Mesenchymal stem cell (in vitro differentiated cells and primary cell): ENCODE results near the gene PLPPR4.

ENCODE experiments used
- DNase-seq: peaks from one replicate; pipeline ENCODE4 v3.0.0-alpha.2; 2013
- H2AFZ ChIP-seq: one replicate; pipeline ENCODE4 v1.6.1; 2013; ENCODE audit warnings: low read depth, mild to moderate bottlenecking, control low read depth, inconsistent platforms, low read length, moderate library complexity
- H2AK5ac ChIP-seq: 2 replicates; pipeline ENCODE4 v1.6.1; 2013; ENCODE audit warnings: low read length, moderate library complexity, mild to moderate bottlenecking, inconsistent platforms; ENCODE audit not compliant: severe bottlenecking
- H2BK120ac ChIP-seq: one replicate; pipeline ENCODE4 v1.6.1; 2013; ENCODE audit warnings: low read depth, mild to moderate bottlenecking, inconsistent platforms, low read length, moderate library complexity
- H2BK12ac ChIP-seq, 2 experiments: one replicate each; pipeline ENCODE4 v1.6.1; 2013; ENCODE audit warnings: inconsistent platforms in 2 of 2, low read length in 2 of 2, mild to moderate bottlenecking in 2 of 2, moderate library complexity in 2 of 2, control low read depth in 1 of 2
- H2BK15ac ChIP-seq: one replicate; pipeline ENCODE4 v1.6.1; 2013; ENCODE audit warnings: mild to moderate bottlenecking, low read depth, inconsistent platforms; ENCODE audit not compliant: poor library complexity, severe bottlenecking
- H2BK5ac ChIP-seq: 2 replicates; pipeline ENCODE4 v1.6.1; 2013; ENCODE audit warnings: low read depth, mild to moderate bottlenecking, low read length, control low read depth, inconsistent platforms; ENCODE audit not compliant: poor library complexity, severe bottlenecking
- H3K14ac ChIP-seq, 2 experiments: one replicate each; pipeline ENCODE4 v1.6.1; 2013; ENCODE audit warnings: inconsistent platforms in 2 of 2, low read length in 2 of 2, control low read depth in 1 of 2, mild to moderate bottlenecking in 1 of 2, moderate library complexity in 1 of 2
- H3K18ac ChIP-seq, 2 experiments: one replicate each; pipeline ENCODE4 v1.6.1; 2013; ENCODE audit warnings: inconsistent platforms in 2 of 2, low read length in 2 of 2, control low read depth in 1 of 2, low read depth in 1 of 2, mild to moderate bottlenecking in 1 of 2
- H3K23ac ChIP-seq, 2 experiments: one replicate each; pipeline ENCODE4 v1.6.1; 2013; ENCODE audit warnings: inconsistent platforms in 2 of 2, low read length in 2 of 2, mild to moderate bottlenecking in 2 of 2, moderate library complexity in 2 of 2, control low read depth in 1 of 2
- H3K27ac ChIP-seq: 2 replicates; pipeline ENCODE4 v1.5.1; 2013; ENCODE audit warnings: mild to moderate bottlenecking, moderate library complexity, low read length, control low read depth, inconsistent platforms; ENCODE audit not compliant: poor library complexity, severe bottlenecking
- H3K27me3 ChIP-seq, 2 experiments: 2 replicates each; pipeline versions ENCODE4 v1.6.1 to v1.7.0; 2013; ENCODE audit warnings: low read length in 2 of 2, mild to moderate bottlenecking in 2 of 2, moderate library complexity in 2 of 2, control low read depth in 1 of 2, inconsistent platforms in 1 of 2; ENCODE audit not compliant: control insufficient read depth in 1 of 2, insufficient read depth in 1 of 2
- H3K36me3 ChIP-seq, 2 experiments: 2 replicates each; pipeline versions ENCODE4 v1.6.1 to v1.7.0; 2013; ENCODE audit warnings: low read length in 2 of 2, control low read depth in 1 of 2, inconsistent platforms in 1 of 2, low read depth in 1 of 2, mild to moderate bottlenecking in 1 of 2; ENCODE audit not compliant: insufficient read depth in 2 of 2, control insufficient read depth in 1 of 2
- H3K4ac ChIP-seq, 2 experiments: one replicate each; pipeline ENCODE4 v1.6.1; 2013; ENCODE audit warnings: inconsistent platforms in 2 of 2, low read length in 2 of 2, mild to moderate bottlenecking in 2 of 2, moderate library complexity in 2 of 2, control low read depth in 1 of 2, low read depth in 1 of 2
- H3K4me1 ChIP-seq: 2 replicates; pipeline ENCODE4 v1.6.1; 2013; ENCODE audit warnings: low read depth, low read length, control low read depth; ENCODE audit not compliant: control insufficient read depth, insufficient read depth
- H3K4me2 ChIP-seq: 2 replicates; pipeline ENCODE4 v1.6.1; 2013; ENCODE audit warnings: low read length, mild to moderate bottlenecking, inconsistent platforms; ENCODE audit not compliant: poor library complexity, severe bottlenecking
- H3K4me3 ChIP-seq, 2 experiments: 2 replicates each; pipeline versions ENCODE4 v1.5.1 to v1.7.0; 2013; ENCODE audit warnings: low read length in 2 of 2, mild to moderate bottlenecking in 2 of 2, control low read depth in 1 of 2, low read depth in 1 of 2; ENCODE audit not compliant: insufficient read depth in 1 of 2
- H3K79me1 ChIP-seq: replicated peaks from 2 replicates; pipeline ENCODE4 v1.6.1; 2013; ENCODE audit warnings: mild to moderate bottlenecking, control low read depth, low read length, inconsistent platforms; ENCODE audit not compliant: poor library complexity, severe bottlenecking
- H3K9ac ChIP-seq: 2 replicates; pipeline ENCODE4 v1.7.0; 2013; ENCODE audit warnings: mild to moderate bottlenecking, low read length, moderate library complexity
- H3K9me3 ChIP-seq: 2 replicates; pipeline ENCODE4 v1.7.0; 2013; ENCODE audit warnings: mild to moderate bottlenecking, low read length; ENCODE audit not compliant: control insufficient read depth
- H4K8ac ChIP-seq: one replicate; pipeline ENCODE4 v1.6.1; 2013; ENCODE audit warnings: inconsistent platforms, mild to moderate bottlenecking, low read length, moderate library complexity
- H4K91ac ChIP-seq: one replicate; pipeline ENCODE4 v1.6.1; 2013; ENCODE audit warnings: mild to moderate bottlenecking, low read length, inconsistent platforms
- WGBS: methylation state at CpG from one replicate; pipeline ENCODE4 v1.1.7; 2013; ENCODE audit warnings: mixed read lengths; 5-methylcytosine and 5-hydroxymethylcytosine counted together

The PLPPR4 gene

DNA sequence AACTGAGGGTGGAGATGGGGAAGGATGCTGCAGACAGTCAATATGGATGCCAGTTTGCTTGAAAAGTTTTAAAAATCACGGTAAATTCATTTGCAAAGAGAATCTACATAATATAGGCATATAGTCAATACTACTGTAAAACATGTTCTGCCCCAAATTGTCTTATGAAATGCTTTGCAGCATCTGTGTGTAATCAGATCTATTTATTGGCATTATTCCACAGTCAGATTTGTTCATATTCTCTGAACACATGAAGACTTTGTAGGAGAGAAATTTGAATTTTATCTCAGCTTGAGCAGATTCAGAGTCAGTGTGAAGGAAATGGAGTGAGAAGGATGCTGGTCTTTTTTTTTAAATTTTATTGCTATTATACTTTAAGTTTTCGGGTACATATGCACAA is 88.5 kb downstream of the PLPPR4 start:
- Histone ChIP-seq H2AFZ (no peak overlapping the region), H4K8ac (no peak overlapping the region), H2BK5ac (no peak overlapping the region), H4K91ac (no peak overlapping the region), H2AK5ac (no peak overlapping the region), H3K4ac (no peak overlapping the region), H3K36me3 (no peaks in the 10 kb centered on the region), H3K14ac (no peak overlapping the region), H3K4me3 (no peak overlapping the region), H3K27ac (no peak overlapping the region), H3K9ac (no peak overlapping the region), H3K79me1 (no peaks in the 10 kb centered on the region), H3K27me3 (no peaks in the 10 kb centered on the region), H3K23ac (no peak overlapping the region), H2BK15ac (no peak overlapping the region), H3K4me1 (no peaks in the 10 kb centered on the region), H2BK12ac (no peak overlapping the region), H3K4me2 (no peak overlapping the region), H3K9me3 (no peaks in the 10 kb centered on the region), H3K18ac (no peak overlapping the region), H2BK120ac (no peak overlapping the region)
- DNase-seq = no peak
- WGBS = no CpG with 5 or more reads among the region's 2 CpGs

- no peak overlapping the region for H4K91ac ChIP-seq
- H2AFZ ChIP-seq = no peak overlapping the region
- H3K4me2 ChIP-seq = no peak overlapping the region
- H3K9me3 ChIP-seq = no peaks in the 10 kb centered on the region
- H2BK120ac ChIP-seq = no peak overlapping the region
- no peaks in the 10 kb centered on the region for H3K36me3 ChIP-seq
- no peak for DNase-seq
- no peak overlapping the region for H2BK5ac ChIP-seq
- H2BK15ac ChIP-seq = no peak overlapping the region
- H3K27me3 ChIP-seq = no peaks in the 10 kb centered on the region
- no peak overlapping the region for H2AK5ac ChIP-seq
- no peaks in the 10 kb centered on the region for H3K79me1 ChIP-seq
- no peak overlapping the region for H4K8ac ChIP-seq
- no peak overlapping the region for H3K18ac ChIP-seq
- no peak overlapping the region for H3K9ac ChIP-seq
- H3K27ac ChIP-seq = no peak overlapping the region
- H3K4me1 ChIP-seq = no peaks in the 10 kb centered on the region
- H3K4ac ChIP-seq = no peak overlapping the region
- no peak overlapping the region for H3K4me3 ChIP-seq
- no peak overlapping the region for H2BK12ac ChIP-seq
- H3K14ac ChIP-seq = no peak overlapping the region
- no peak overlapping the region for H3K23ac ChIP-seq
Measured at GRCh38 chr1:99358770-99359169, 94.5 kb downstream of the PLPPR4 start.
